Measurements from ENCODE around the gene FNDC3B. TPM values are rescaled to one million over a fixed set of nuclear protein-coding genes. Genes with fewer than 3 reads are reported as not detected.

Gene FNDC3B
- total and polyA plus RNA-seq, 2 of the 8 experiments (the other 6 are each of a cell fraction or from before 2014, with no cell fraction given), result 14.1 to 44.4 TPM

DNA sequence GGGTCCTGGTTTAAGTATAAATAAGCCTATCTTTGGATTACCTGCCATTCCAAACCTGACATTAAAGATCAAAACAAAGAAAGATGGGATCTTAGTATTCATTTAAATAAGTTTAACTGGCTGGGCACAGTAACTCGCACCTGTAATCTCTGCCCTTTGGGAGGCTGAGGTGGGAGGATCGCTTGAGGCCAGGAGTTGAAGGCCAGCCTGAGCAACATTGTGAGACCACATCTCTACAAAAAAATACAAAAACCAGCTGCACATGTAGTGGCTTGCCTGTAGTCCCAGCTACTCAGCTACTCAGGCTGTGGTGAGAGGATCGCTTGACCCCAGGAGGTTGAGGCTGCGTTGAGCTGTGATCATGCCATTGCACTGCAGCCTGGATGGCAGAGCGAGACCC, 176.9 kb downstream of the FNDC3B start:
- 94% methylated on average over 5 of the region's 5 CpGs; no CpG with 5 or more reads in 1 of the 2 experiments for WGBS, 2 experiments (ENCODE audit: extremely low coverage in 1 of 2, insufficient coverage in 1 of 2, insufficient read length in 1 of 2, insufficient replicate concordance in 2 of 2, low coverage in 1 of 2, low lambda C conversion rate in 2 of 2, missing lambda C conversion rate in 1 of 2)
- Histone ChIP-seq H4K91ac (replicated peaks; ENCODE audit: insufficient read length, low read length) (no peak overlapping the region), H3K23ac (ENCODE audit: insufficient read length) (no peak overlapping the region)
- TF ChIP-seq MAFK (IDR thresholded peaks at IDR 0.05; ENCODE audit: low read depth, low read length) (no peak), JUN (IDR thresholded peaks at IDR 0.05; ENCODE audit: low read depth, low read length) (no peak), BCL11A (IDR thresholded peaks at IDR 0.05; ENCODE audit: low read depth in 2 of 2, low read length in 2 of 2) (no peak), KDM1A (IDR thresholded peaks at IDR 0.05; ENCODE audit: borderline replicate concordance, low read length) (no peak), SP1 (IDR thresholded peaks at IDR 0.05; ENCODE audit: low read depth, low read length) (no peak), TAF1 (IDR thresholded peaks at IDR 0.05; ENCODE audit: low read depth, low read length) (no peak), RNF2 (IDR thresholded peaks at IDR 0.05; ENCODE audit: borderline replicate concordance, low read depth, low read length, missing control alignments, poor library complexity, severe bottlenecking) (no peak), RXRA (IDR thresholded peaks at IDR 0.05; ENCODE audit: insufficient read depth, low read depth, low read length) (no peak), PHF8 (conservative IDR thresholded peaks at IDR 0.05; ENCODE audit: low read depth, low read length) (no peak), CTBP2 (IDR thresholded peaks at IDR 0.05; ENCODE audit: borderline replicate concordance, insufficient read depth, insufficient read length, low read length) (no peak), CHD2 (IDR thresholded peaks at IDR 0.05; ENCODE audit: low read length) (no peak), EP300 (IDR thresholded peaks at IDR 0.05; ENCODE audit: borderline replicate concordance in 1 of 2, low read depth in 2 of 2, low read length in 2 of 2) (no peak)
- TF ChIP-seq, protein P1, sequence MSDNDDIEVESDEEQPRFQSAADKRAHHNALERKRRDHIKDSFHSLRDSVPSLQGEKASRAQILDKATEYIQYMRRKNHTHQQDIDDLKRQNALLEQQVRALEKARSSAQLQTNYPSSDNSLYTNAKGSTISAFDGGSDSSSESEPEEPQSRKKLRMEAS (IDR thresholded peaks at IDR 0.05), result no peak

More for the DNA sequence above, 176.9 kb downstream of the FNDC3B start:
- Histone ChIP-seq H3K4me2 (ENCODE audit: insufficient read depth in 1 of 2, low read depth in 2 of 2, low read length in 2 of 2) (no peak overlapping the region; a peak in 1 of 4 replicates), H3K79me2 (ENCODE audit: control insufficient read depth in 1 of 2, insufficient read depth in 2 of 2, low read length in 2 of 2) (peaks cover 0 to 73% of the 10 kb centered on the region in 2 experiments; a peak in 2 of 4 replicates), H2BK5ac (ENCODE audit: low read depth, low read length) (no peak overlapping the region), H4K5ac (ENCODE audit: insufficient read length, low read depth, low read length) (no peak overlapping the region), H3K56ac (replicated peaks; ENCODE audit: insufficient read length, low read depth, low read length) (no peak overlapping the region), H3K4ac (replicated peaks; ENCODE audit: insufficient read length, low read depth, low read length) (no peak overlapping the region), H3K9ac (replicated peaks in 1 of 4; ENCODE audit: extremely low read depth in 1 of 4, low read depth in 3 of 4, low read length in 3 of 4) (no peak overlapping the region), H2BK12ac (ENCODE audit: low read depth, low read length) (no peak overlapping the region), H3K79me1 (ENCODE audit: low read depth, low read length) (no peaks in the 10 kb centered on the region; the same call in 1 of the 2 replicates), H3K27me3 (replicated peaks in 1 of 4; ENCODE audit: control insufficient read depth in 3 of 4, extremely low read depth in 1 of 4, insufficient read depth in 3 of 4, low read length in 3 of 4) (no peaks in the 10 kb centered on the region), H2AK5ac (ENCODE audit: low read depth, low read length) (no peak overlapping the region; the same call in 1 of the 2 replicates), H2BK15ac (ENCODE audit: low read length) (no peak overlapping the region), H2AFZ (ENCODE audit: low read length) (no peak overlapping the region), H2BK120ac (replicated peaks; ENCODE audit: low read depth, low read length) (no peak overlapping the region), H3K23me2 (ENCODE audit: low read depth, low read length) (no peaks in the 10 kb centered on the region), H3K36me3 (ENCODE audit: control insufficient read depth in 2 of 4, insufficient read depth in 4 of 4, low read length in 3 of 4) (no peaks in the 10 kb centered on the region), H4K20me1 (replicated peaks in 1 of 2; ENCODE audit: control insufficient read depth in 1 of 2, insufficient read depth in 2 of 2, low read length in 2 of 2) (peaks cover 4 to 6% of the 10 kb centered on the region in 2 experiments), H2BK20ac (ENCODE audit: low read length) (no peak overlapping the region), H4K8ac (ENCODE audit: extremely low read depth, insufficient read depth, low read length) (no peak overlapping the region), H3K18ac (ENCODE audit: extremely low read depth, low read length) (no peak overlapping the region), H3K4me3 (ENCODE audit: extremely low read depth in 1 of 4, insufficient read depth in 2 of 4, low read depth in 3 of 4, low read length in 4 of 4) (no peak overlapping the region), H3K14ac (ENCODE audit: insufficient read length) (no peak overlapping the region), H3K4me1 (replicated peaks in 1 of 4; ENCODE audit: control insufficient read depth in 3 of 4, insufficient read depth in 4 of 4, low read length in 3 of 4) (peaks cover 0 to 23% (median 9%) of the 10 kb centered on the region in 4 experiments; a peak in 6 of 7 replicates), H3K9me3 (ENCODE audit: insufficient read depth in 2 of 2, low read depth in 1 of 2, low read length in 1 of 2) (no peaks in the 10 kb centered on the region), H3K27ac (ENCODE audit: low read depth, low read length) (no peak overlapping the region)
- CTCF ChIA-PET (ENCODE audit: partially characterized antibody), result interaction anchor here (1.4 kb wide), 1 partner anchor 47 kb away, joined by 3 read pairs; no protein-coding TSS in a partner anchor
- FAIRE-seq (no peak), DNase-seq (ENCODE audit: low read depth in 1 of 2, low spot score in 2 of 2) (no peak)
- POLR2A ChIA-PET (ENCODE audit: partially characterized antibody), result no interaction called here
